OCI-LY1 (cell line): Measurements from ENCODE around the gene MTARC1.
A peak's percentile ranks its signal among the peaks of the same experiment; 100 is the strongest.

Source experiments
- EZH2 ChIP-seq: fragments of 200-600 bp; sonication (generic), shearing (Covaris generic); IDR thresholded peaks from 2 replicates; pipeline ENCODE4 v1.8.0; 2017; ENCODE audit warnings: borderline replicate concordance, mixed run types, mild to moderate bottlenecking, antibody characterized with exemption, low read length, moderate library complexity, mixed read lengths
- TF ChIP-seq, protein P1 (sequence below): fragments of 200-600 bp; sonication (generic), shearing (Covaris generic); IDR thresholded peaks from 2 replicates; pipeline ENCODE4 v1.5.1; 2017; ENCODE audit warnings: mild to moderate bottlenecking, antibody characterized with exemption, low read length, moderate library complexity, mixed read lengths

DNA sequence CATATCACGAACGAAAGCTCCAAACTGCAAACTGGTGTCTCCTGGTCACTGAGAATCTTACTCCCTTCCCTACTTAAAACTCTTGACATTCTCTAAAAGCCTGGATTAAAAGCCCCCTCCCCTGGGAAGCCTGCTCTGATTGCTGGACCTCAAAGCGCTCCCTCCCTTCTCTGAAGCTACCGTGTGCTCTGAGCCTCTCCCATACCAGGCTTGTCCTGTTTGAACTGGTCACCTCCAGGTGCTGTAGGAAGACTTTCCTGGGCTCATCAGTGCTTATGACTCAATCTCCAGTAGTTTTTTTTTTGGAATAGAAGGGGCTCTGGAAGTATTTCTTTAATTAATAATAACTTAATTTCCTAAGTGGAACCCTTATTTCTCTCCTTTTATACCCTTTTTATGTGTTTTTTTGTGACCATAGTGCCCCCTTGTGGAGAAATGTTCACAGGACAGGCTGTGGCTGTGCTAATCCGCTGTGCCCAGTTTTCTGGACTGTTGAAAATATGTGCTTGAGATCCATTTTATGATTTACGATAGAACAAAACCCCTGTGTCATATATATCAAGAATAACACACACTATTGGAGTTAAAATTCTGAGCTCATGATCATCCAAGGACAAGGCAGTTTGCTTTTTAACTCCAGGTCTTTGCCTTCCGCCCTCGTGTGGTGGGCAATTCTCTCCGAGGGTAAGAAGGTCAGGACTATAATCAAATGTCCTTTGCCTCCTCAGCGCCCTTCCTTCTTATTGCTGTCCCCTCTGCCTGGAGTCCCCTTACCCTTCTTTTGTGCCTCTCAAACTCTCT is 16.9 kb downstream of the MTARC1 start:
- TF ChIP-seq, protein P1, sequence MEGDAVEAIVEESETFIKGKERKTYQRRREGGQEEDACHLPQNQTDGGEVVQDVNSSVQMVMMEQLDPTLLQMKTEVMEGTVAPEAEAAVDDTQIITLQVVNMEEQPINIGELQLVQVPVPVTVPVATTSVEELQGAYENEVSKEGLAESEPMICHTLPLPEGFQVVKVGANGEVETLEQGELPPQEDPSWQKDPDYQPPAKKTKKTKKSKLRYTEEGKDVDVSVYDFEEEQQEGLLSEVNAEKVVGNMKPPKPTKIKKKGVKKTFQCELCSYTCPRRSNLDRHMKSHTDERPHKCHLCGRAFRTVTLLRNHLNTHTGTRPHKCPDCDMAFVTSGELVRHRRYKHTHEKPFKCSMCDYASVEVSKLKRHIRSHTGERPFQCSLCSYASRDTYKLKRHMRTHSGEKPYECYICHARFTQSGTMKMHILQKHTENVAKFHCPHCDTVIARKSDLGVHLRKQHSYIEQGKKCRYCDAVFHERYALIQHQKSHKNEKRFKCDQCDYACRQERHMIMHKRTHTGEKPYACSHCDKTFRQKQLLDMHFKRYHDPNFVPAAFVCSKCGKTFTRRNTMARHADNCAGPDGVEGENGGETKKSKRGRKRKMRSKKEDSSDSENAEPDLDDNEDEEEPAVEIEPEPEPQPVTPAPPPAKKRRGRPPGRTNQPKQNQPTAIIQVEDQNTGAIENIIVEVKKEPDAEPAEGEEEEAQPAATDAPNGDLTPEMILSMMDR, result peak; percentile 68
- no peak for TF ChIP-seq EZH2
